ENCODE results near the gene AGTPBP1.

DNA sequence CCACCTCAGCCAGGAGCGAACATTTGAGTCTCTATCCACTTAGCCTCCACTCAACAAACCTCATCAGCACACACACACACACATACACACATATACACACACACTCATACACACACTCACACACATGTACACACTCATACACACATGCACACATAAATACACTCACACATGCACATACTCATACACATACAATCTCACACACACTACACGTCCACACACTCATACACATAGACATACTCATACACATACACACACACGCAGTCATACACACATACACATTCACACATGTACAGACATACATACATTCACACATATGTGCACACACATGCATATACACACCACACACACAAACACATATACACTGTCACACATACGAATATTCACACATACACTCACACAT is 208.2 kb downstream of the AGTPBP1 start:
- TF ChIP-seq POLR2A (IDR thresholded peaks at IDR 0.05): no peak
- TF ChIP-seq, protein P1, sequence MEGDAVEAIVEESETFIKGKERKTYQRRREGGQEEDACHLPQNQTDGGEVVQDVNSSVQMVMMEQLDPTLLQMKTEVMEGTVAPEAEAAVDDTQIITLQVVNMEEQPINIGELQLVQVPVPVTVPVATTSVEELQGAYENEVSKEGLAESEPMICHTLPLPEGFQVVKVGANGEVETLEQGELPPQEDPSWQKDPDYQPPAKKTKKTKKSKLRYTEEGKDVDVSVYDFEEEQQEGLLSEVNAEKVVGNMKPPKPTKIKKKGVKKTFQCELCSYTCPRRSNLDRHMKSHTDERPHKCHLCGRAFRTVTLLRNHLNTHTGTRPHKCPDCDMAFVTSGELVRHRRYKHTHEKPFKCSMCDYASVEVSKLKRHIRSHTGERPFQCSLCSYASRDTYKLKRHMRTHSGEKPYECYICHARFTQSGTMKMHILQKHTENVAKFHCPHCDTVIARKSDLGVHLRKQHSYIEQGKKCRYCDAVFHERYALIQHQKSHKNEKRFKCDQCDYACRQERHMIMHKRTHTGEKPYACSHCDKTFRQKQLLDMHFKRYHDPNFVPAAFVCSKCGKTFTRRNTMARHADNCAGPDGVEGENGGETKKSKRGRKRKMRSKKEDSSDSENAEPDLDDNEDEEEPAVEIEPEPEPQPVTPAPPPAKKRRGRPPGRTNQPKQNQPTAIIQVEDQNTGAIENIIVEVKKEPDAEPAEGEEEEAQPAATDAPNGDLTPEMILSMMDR (IDR thresholded peaks at IDR 0.05): no peak

Measured in lower leg skin (tissue), 3 donors.